Activated B cell treated with CpG ODN at 0.5 μM for 24 hours (primary cell): ENCODE data around the gene SUPT20H. TPM values are rescaled to one million over a fixed set of nuclear protein-coding genes. Genes with fewer than 3 reads are reported as not detected.
A peak's percentile ranks its signal among the peaks of the same experiment; 100 is the strongest.

Experiments used
- ATAC-seq: fragments of 200-7000 bp; cut with Tn5 transposase; one replicate; pipeline ENCODE4 v1.10.0; 2021; ENCODE audit warnings: low read depth, mild to moderate bottlenecking, moderate library complexity
- CTCF ChIA-PET: fragments of 350-600 bp; sonication (Branson Sonifier 250); formaldehyde crosslinking; loops from one replicate; lab custom pipeline; 2021; ENCODE audit warnings: antibody characterized with exemption; lab: Charles Lee
- POLR2A ChIA-PET: fragments of 350-600 bp; sonication (Branson Sonifier 250); formaldehyde crosslinking; loops from one replicate; lab custom pipeline; 2021; ENCODE audit warnings: antibody characterized with exemption; lab: Charles Lee
- DNase-seq: peaks from one replicate; pipeline ENCODE4 v3.0.0; 2022
- H3K27ac Mint-ChIP-seq: one replicate; pipeline ENCODE4 v1.8.0; 2020; ENCODE audit warnings: mixed read lengths
- H3K27me3 Mint-ChIP-seq: one replicate; pipeline ENCODE4 v1.8.0; 2021; ENCODE audit warnings: mixed read lengths
- H3K36me3 Mint-ChIP-seq: one replicate; pipeline ENCODE4 v1.8.0; 2021; ENCODE audit warnings: low read depth, mixed read lengths
- H3K4me1 Mint-ChIP-seq: one replicate; pipeline ENCODE4 v1.8.0; 2021; ENCODE audit warnings: mixed read lengths
- H3K4me3 Mint-ChIP-seq: one replicate; pipeline ENCODE4 v1.8.0; 2020; ENCODE audit warnings: mild to moderate bottlenecking, mixed read lengths
- H3K9me3 Mint-ChIP-seq: one replicate; pipeline ENCODE4 v1.8.0; 2020; ENCODE audit warnings: mixed read lengths
- CTCF ChIP-seq: fragments of 200-600 bp; IDR thresholded peaks from one replicate; pipeline ENCODE4 v1.8.0; 2022; ENCODE audit warnings: antibody characterized with exemption, mild to moderate bottlenecking
- intact Hi-C: fragments of 100-400 bp; cut with micrococcal nuclease; formaldehyde crosslinking; loops from one replicate; pipeline ENCODE4 v1.15.1; 2024
- total RNA-seq: library from RNA; stranded (reverse); gene quantifications from 2 replicates; pipeline ENCODE4 v1.2.3, GENCODE V29; 2022

Gene SUPT20H
- total RNA-seq, 1 donor from 2014 or later = 66.6 TPM

GRCh38 chr13:36975172-36975571 is 84.3 kb downstream of the SUPT20H start:
- ChIA-PET CTCF (no interaction called here), POLR2A (no interaction called here)
- ATAC-seq (no peak), DNase-seq (no peak)
- H3K27ac Mint-ChIP-seq = no peak overlapping the region
- no peaks in the 10 kb centered on the region for H3K9me3 Mint-ChIP-seq
- intact Hi-C loops = no loop called here
- no peak overlapping the region for H3K4me3 Mint-ChIP-seq
- TF ChIP-seq CTCF = no peak
- no peaks in the 10 kb centered on the region for H3K27me3 Mint-ChIP-seq
- peaks cover 12% of the 10 kb centered on the region for H3K4me1 Mint-ChIP-seq
- H3K36me3 Mint-ChIP-seq = peaks cover 39% of the 10 kb centered on the region

- intact Hi-C loops = no loop called here
- Mint-ChIP-seq H3K4me3 (no peak overlapping the region), H3K27ac (peak overlapping the region; percentile 36), H3K36me3 (peaks cover 42% of the 10 kb centered on the region), H3K4me1 (peaks cover 12% of the 10 kb centered on the region), H3K9me3 (no peaks in the 10 kb centered on the region), H3K27me3 (no peaks in the 10 kb centered on the region)
- ChIA-PET CTCF (no interaction called here), POLR2A (interaction anchor here (1.8 kb wide), 1 partner anchor 26 kb away, joined by 13 read pairs; the partner anchor contains the start of genes ALG5 and EXOSC8)
- ATAC-seq (no peak), DNase-seq (no peak)
- no peak for TF ChIP-seq CTCF
Measured at GRCh38 chr13:36973621-36974295, 85.7 kb downstream of the SUPT20H start.

GRCh38 chr13:36973009-36973408 is 86.5 kb downstream of the SUPT20H start:
- Mint-ChIP-seq H3K4me1 (peaks cover 12% of the 10 kb centered on the region), H3K27ac (peak overlapping the region; percentile 36), H3K9me3 (no peaks in the 10 kb centered on the region), H3K27me3 (no peaks in the 10 kb centered on the region), H3K4me3 (no peak overlapping the region), H3K36me3 (peaks cover 46% of the 10 kb centered on the region)
- no peak for TF ChIP-seq CTCF
- ATAC-seq = no peak
- intact Hi-C loops = no loop called here
- ChIA-PET POLR2A (interaction anchor here (1.8 kb wide), 1 partner anchor 27 kb away, joined by 13 read pairs; the partner anchor contains the start of genes ALG5 and EXOSC8), CTCF (interaction anchor here (0.7 to 0.8 kb wide), 2 partner anchors 9 to 102 kb away, joined by 4 read pairs; no protein-coding TSS in a partner anchor)
- DNase-seq = no peak

GRCh38 chr13:36966404-36966803 is 93.1 kb downstream of the SUPT20H start:
- intact Hi-C loops = no loop called here
- ATAC-seq (no peak), DNase-seq (no peak)
- no peak overlapping the region for H3K27ac Mint-ChIP-seq
- no peak overlapping the region for H3K4me3 Mint-ChIP-seq
- H3K4me1 Mint-ChIP-seq = no peaks in the 10 kb centered on the region
- TF ChIP-seq CTCF = no peak
- no peaks in the 10 kb centered on the region for H3K9me3 Mint-ChIP-seq
- ChIA-PET POLR2A (no interaction called here), CTCF (no interaction called here)
- H3K27me3 Mint-ChIP-seq = no peaks in the 10 kb centered on the region
- peaks cover 63% of the 10 kb centered on the region for H3K36me3 Mint-ChIP-seq

GRCh38 chr13:36965767-36966166 is 93.7 kb downstream of the SUPT20H start:
- ATAC-seq = no peak
- intact Hi-C loops = no loop called here
- no peak overlapping the region for H3K27ac Mint-ChIP-seq
- ChIA-PET POLR2A (no interaction called here), CTCF (no interaction called here)
- H3K9me3 Mint-ChIP-seq = no peaks in the 10 kb centered on the region
- no peak for TF ChIP-seq CTCF
- no peaks in the 10 kb centered on the region for H3K4me1 Mint-ChIP-seq
- DNase-seq = no peak
- H3K4me3 Mint-ChIP-seq = no peak overlapping the region
- no peaks in the 10 kb centered on the region for H3K27me3 Mint-ChIP-seq
- H3K36me3 Mint-ChIP-seq = peaks cover 64% of the 10 kb centered on the region
